Activated CD8-positive, alpha-beta T cell treated with anti-CD3 and anti-CD28 coated beads for 36 hours (primary cell): ENCODE data around the gene APBB2. TPM values are rescaled to one million over a fixed set of nuclear protein-coding genes. Genes with fewer than 3 reads are reported as not detected.
"Not testable (repeated sequence)": the region's sequence is repeated elsewhere in the genome, so short reads cannot be mapped to it uniquely, and the experiment has no call there.

Experiments
- ATAC-seq: fragments of 200-7000 bp; cut with Tn5 transposase; one replicate; pipeline ENCODE4 v1.10.0; 2021; ENCODE audit warnings: mild to moderate bottlenecking, moderate library complexity
- CTCF ChIA-PET: fragments of 350-600 bp; sonication (Branson Sonifier 250); formaldehyde crosslinking; loops from one replicate; lab custom pipeline; 2021; ENCODE audit warnings: antibody characterized with exemption; lab: Charles Lee
- POLR2A ChIA-PET: fragments of 350-600 bp; sonication (Branson Sonifier 250); formaldehyde crosslinking; loops from one replicate; lab custom pipeline; 2021; ENCODE audit warnings: antibody characterized with exemption; lab: Charles Lee
- DNase-seq: peaks from one replicate; pipeline ENCODE4 v3.0.0-alpha.2; 2020
- H3K27ac Mint-ChIP-seq: one replicate; pipeline ENCODE4 v1.8.0; 2021; ENCODE audit warnings: mild to moderate bottlenecking, mixed read lengths
- H3K27me3 Mint-ChIP-seq: one replicate; pipeline ENCODE4 v1.8.0; 2021; ENCODE audit warnings: mixed read lengths
- H3K36me3 Mint-ChIP-seq: one replicate; pipeline ENCODE4 v1.8.0; 2021; ENCODE audit warnings: low read depth, mixed read lengths
- H3K4me1 Mint-ChIP-seq: one replicate; pipeline ENCODE4 v1.8.0; 2021; ENCODE audit warnings: low read depth, mixed read lengths
- H3K4me3 Mint-ChIP-seq: one replicate; pipeline ENCODE4 v1.8.0; 2021; ENCODE audit warnings: mild to moderate bottlenecking, moderate library complexity, mixed read lengths
- H3K9me3 Mint-ChIP-seq: one replicate; pipeline ENCODE4 v1.8.0; 2021; ENCODE audit warnings: mixed read lengths
- CTCF ChIP-seq: fragments of 200-600 bp; IDR thresholded peaks from one replicate; pipeline ENCODE4 v1.8.0; 2022; ENCODE audit warnings: antibody characterized with exemption, mild to moderate bottlenecking
- intact Hi-C: fragments of 100-400 bp; cut with micrococcal nuclease; formaldehyde crosslinking; loops from one replicate; pipeline ENCODE4 v1.10.0; 2022
- total RNA-seq, 2 experiments: library from RNA; stranded (reverse); gene quantifications; one replicate each; pipeline ENCODE4 v1.2.3, GENCODE V29; 2021

APBB2 gene
- total RNA-seq, 2 experiments from 2014 or later, result 0.89 to 2.3 TPM

- DNase-seq (peak; percentile 90), ATAC-seq (peak; percentile 93)
- CTCF ChIA-PET, result interaction anchor here (0.6 to 13.6 kb wide), 42 partner anchors 8 to 737 kb away, joined by 3 to 148 read pairs (median 4); partner anchors contain the start of gene APBB2
- peaks cover 21% of the 10 kb centered on the region for H3K27me3 Mint-ChIP-seq
- POLR2A ChIA-PET, result interaction anchor here (0.9 to 1.6 kb wide), 4 partner anchors 13 to 292 kb away, joined by 3 read pairs; no protein-coding TSS in a partner anchor
- H3K36me3 Mint-ChIP-seq, result no peaks in the 10 kb centered on the region
- peak; percentile 91 for TF ChIP-seq CTCF
- intact Hi-C loops, result no loop called here
- peaks cover 9% of the 10 kb centered on the region for H3K4me1 Mint-ChIP-seq
- peaks cover 2% of the 10 kb centered on the region for H3K9me3 Mint-ChIP-seq
- peak overlapping the region; percentile 92 for H3K27ac Mint-ChIP-seq
- H3K4me3 Mint-ChIP-seq, result no peak overlapping the region
Measured at GRCh38 chr4:40924096-40924792, 290.1 kb downstream of the APBB2 start.

- intact Hi-C loops, result no loop called here
- Mint-ChIP-seq H3K4me3 (no peak overlapping the region), H3K9me3 (peaks cover 2% of the 10 kb centered on the region), H3K27ac (no peak overlapping the region), H3K36me3 (no peaks in the 10 kb centered on the region), H3K27me3 (peaks cover 21% of the 10 kb centered on the region), H3K4me1 (peaks cover 9% of the 10 kb centered on the region)
- CTCF ChIA-PET, result interaction anchor here (0.8 to 13.6 kb wide), 13 partner anchors 8 to 293 kb away, joined by 3 to 148 read pairs (median 8); no protein-coding TSS in a partner anchor
- TF ChIP-seq CTCF, result no peak
- POLR2A ChIA-PET, result interaction anchor here (1.3 kb wide), 1 partner anchor 13 kb away, joined by 3 read pairs; no protein-coding TSS in a partner anchor
- no peak for DNase-seq
- no peak for ATAC-seq
Measured at GRCh38 chr4:40923316-40924095, 290.8 kb downstream of the APBB2 start.

GRCh38 chr4:40919976-40920375, 294.4 kb downstream of the APBB2 start:
- H3K27me3 Mint-ChIP-seq, H3K36me3 Mint-ChIP-seq, H3K27ac Mint-ChIP-seq, POLR2A ChIA-PET, intact Hi-C loops, DNase-seq, H3K4me3 Mint-ChIP-seq, H3K9me3 Mint-ChIP-seq, ATAC-seq: not testable (repeated sequence)
- CTCF ChIA-PET, result interaction anchor here (1.5 to 13.6 kb wide), 2 partner anchors 11 to 56 kb away, joined by 4 to 148 read pairs; no protein-coding TSS in a partner anchor
- H3K4me1 Mint-ChIP-seq, result peaks cover 19% of the 10 kb centered on the region

GRCh38 chr4:40918330-40918729, 296.0 kb downstream of the APBB2 start:
- ChIA-PET CTCF (interaction anchor here (0.8 to 13.6 kb wide), 7 partner anchors 8 to 77 kb away, joined by 3 to 148 read pairs (median 7); no protein-coding TSS in a partner anchor), POLR2A (interaction anchor here (0.7 kb wide), 1 partner anchor 31 kb away, joined by 3 read pairs; no protein-coding TSS in a partner anchor)
- Mint-ChIP-seq H3K36me3 (no peaks in the 10 kb centered on the region), H3K9me3 (no peaks in the 10 kb centered on the region), H3K4me1 (peaks cover 19% of the 10 kb centered on the region), H3K27ac (no peak overlapping the region), H3K27me3 (no peaks in the 10 kb centered on the region), H3K4me3 (no peak overlapping the region)
- ATAC-seq (no peak), DNase-seq (no peak)
- intact Hi-C loops, result no loop called here
- TF ChIP-seq CTCF, result no peak

- intact Hi-C loops, result no loop called here
- POLR2A ChIA-PET, result no interaction called here
Measured at GRCh38 chr4:40916880-40917279, 297.5 kb downstream of the APBB2 start.

More at GRCh38 chr4:40916880-40917279, 297.5 kb downstream of the APBB2 start:
- H3K4me3 Mint-ChIP-seq, result no peak overlapping the region
- no peaks in the 10 kb centered on the region for H3K9me3 Mint-ChIP-seq
- peaks cover 19% of the 10 kb centered on the region for H3K4me1 Mint-ChIP-seq
- CTCF ChIA-PET, result interaction anchor here (0.7 to 13.6 kb wide), 12 partner anchors 8 to 217 kb away, joined by 3 to 148 read pairs (median 4); no protein-coding TSS in a partner anchor
- ATAC-seq, result peak; percentile 88
- no peaks in the 10 kb centered on the region for H3K27me3 Mint-ChIP-seq
- TF ChIP-seq CTCF, result peak; percentile 56
- H3K36me3 Mint-ChIP-seq, result no peaks in the 10 kb centered on the region
- peak; percentile 75 for DNase-seq
- no peak overlapping the region for H3K27ac Mint-ChIP-seq
